Astrocyte (in vitro differentiated cells and primary cell): ENCODE results near the gene RCAN3.

ENCODE experiments used
- CTCF ChIP-seq: IDR thresholded peaks from 2 replicates; pipeline ENCODE4 v1.5.1; 2011; ENCODE audit warnings: low read depth, mild to moderate bottlenecking, inconsistent platforms, low read length, moderate library complexity; ENCODE audit not compliant: insufficient read depth
- EZH2 ChIP-seq: IDR thresholded peaks from 2 replicates; pipeline ENCODE4 v1.6.1; 2012; ENCODE audit warnings: mild to moderate bottlenecking, low read length, inconsistent platforms; ENCODE audit not compliant: insufficient read depth

DNA sequence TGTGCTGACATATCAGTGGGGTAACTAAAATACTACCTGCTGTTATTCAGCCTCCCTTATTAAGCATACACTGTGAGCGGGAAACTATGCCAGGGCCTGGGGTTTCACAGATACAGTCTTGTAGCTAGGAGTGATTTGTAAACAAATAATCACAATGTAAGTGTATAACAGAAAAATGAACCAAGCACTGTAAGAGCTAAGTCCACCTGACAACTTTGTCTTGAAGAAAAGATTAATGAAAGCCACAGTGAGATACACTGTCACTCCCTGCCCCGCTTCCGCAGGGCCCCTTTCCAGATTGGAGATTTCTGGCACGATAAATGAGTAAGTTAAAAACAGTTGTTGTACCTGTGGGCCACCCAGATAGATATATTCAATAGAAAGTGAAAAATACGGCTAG lies 4.8 kb downstream of the RCAN3 start:
- TF ChIP-seq CTCF (no peak), EZH2 (no peak)
